Prostate gland (tissue), 2 donors: ENCODE results near the gene CNTN5. TPM values are rescaled to one million over a fixed set of nuclear protein-coding genes. Genes with fewer than 3 reads are reported as not detected.
A peak's percentile ranks its signal among the peaks of the same experiment; 100 is the strongest.

Source experiments
- DNase-seq: peaks from one replicate; pipeline ENCODE4 v3.0.0-alpha.2; 2019; ENCODE audit warnings: low spot score
- H3K27ac ChIP-seq, 2 donors: fragments of 200-600 bp; sonication (generic); 2 replicates each; pipeline ENCODE4 v1.5.1; 2017 to 2019
- H3K27me3 ChIP-seq: fragments of 200-600 bp; sonication (generic); replicated peaks from 2 replicates; pipeline ENCODE4 v1.5.1; 2019; ENCODE audit not compliant: insufficient read depth
- H3K36me3 ChIP-seq, 2 donors: fragments of 200-600 bp; sonication (generic); 1 replicate in 1 of 2; 2 replicates in 1 of 2; pipeline versions ENCODE4 v1.5.1 to v1.8.1; 2017 to 2019
- H3K4me1 ChIP-seq: fragments of 200-600 bp; sonication (generic); replicated peaks from 2 replicates; pipeline ENCODE4 v1.5.1; 2019
- H3K4me3 ChIP-seq, 2 donors: fragments of 200-600 bp; sonication (generic); 2 replicates each; pipeline ENCODE4 v1.5.1; 2017 to 2019
- H3K9me3 ChIP-seq: fragments of 200-600 bp; sonication (generic); 2 replicates; pipeline ENCODE4 v1.5.1; 2017
- POLR2A ChIP-seq: fragments of 450-650 bp; IDR thresholded peaks from one replicate; pipeline ENCODE4 v1.6.1; 2016; ENCODE audit warnings: antibody characterized with exemption, mild to moderate bottlenecking
- POLR2AphosphoS5 ChIP-seq: sonication (generic); formaldehyde crosslinking; IDR thresholded peaks from one replicate; pipeline ENCODE4 v1.6.1; 2017; ENCODE audit warnings: antibody characterized with exemption
- WGBS: methylation state at CpG from one replicate; pipeline ENCODE4 v1.1.5; 2018; 5-methylcytosine and 5-hydroxymethylcytosine counted together
- intact Hi-C: fragments of 100-400 bp; cut with DNase I; formaldehyde crosslinking; loops from one replicate; pipeline ENCODE4 v1.14.2; 2022
- total RNA-seq, 2 donors: library from RNA; depleted of rRNA; stranded (reverse); fragments of >200 nt; gene quantifications; one replicate each; pipeline ENCODE4 v1.1.0, GENCODE V29; 2016
- TF ChIP-seq, protein P1 (sequence below), 4 experiments: fragments of 200-600 bp in 2 of 4; fragments of 450-650 bp in 2 of 4; sonication (generic) in 2 of 4; IDR thresholded peaks; 1 replicate in 3 of 4; 2 replicates in 1 of 4; pipeline ENCODE4 v1.5.1; 2016 to 2019; ENCODE audit warnings: antibody characterized with exemption in 4 of 4, mild to moderate bottlenecking in 2 of 4, moderate library complexity in 2 of 4

CNTN5 gene
- total RNA-seq, 2 donors from 2014 or later: 1.0 TPM; not detected in 1

DNA sequence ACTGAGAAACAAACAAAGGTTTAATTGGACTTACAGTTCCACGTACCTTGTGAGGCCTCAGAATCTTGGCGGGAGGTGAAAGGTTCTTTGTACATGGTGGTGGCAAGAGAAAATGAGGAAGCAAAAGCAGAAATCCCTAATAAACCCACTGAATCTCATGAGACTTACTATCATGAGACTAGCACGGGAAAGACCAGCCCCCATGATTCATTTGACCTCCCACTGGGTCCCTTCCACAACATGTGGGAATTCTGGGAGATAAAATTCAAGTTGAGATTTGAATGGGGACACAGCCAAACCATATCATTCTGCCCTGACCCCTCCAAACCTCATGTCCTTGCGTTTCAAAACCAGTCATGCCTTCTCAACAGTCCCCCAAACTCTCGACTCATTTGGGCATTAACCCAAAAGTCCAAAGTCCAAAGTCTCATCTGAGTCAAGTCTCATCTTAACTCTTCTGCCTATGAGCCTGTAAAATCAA is 617.4 kb downstream of the CNTN5 start:
- WGBS: 79% methylated on average over 5 of the region's 5 CpGs
- H3K27ac ChIP-seq: no peak overlapping the region
- no peaks in the 10 kb centered on the region for H3K27me3 ChIP-seq
- H3K4me1 ChIP-seq: no peaks in the 10 kb centered on the region
- H3K36me3 ChIP-seq: no peaks in the 10 kb centered on the region
- H3K4me3 ChIP-seq: no peak overlapping the region
- intact Hi-C loops: no loop called here
- no peaks in the 10 kb centered on the region for H3K9me3 ChIP-seq
- no peak for DNase-seq
- no peak for TF ChIP-seq POLR2AphosphoS5
- no peak for TF ChIP-seq POLR2A
- TF ChIP-seq, protein P1, sequence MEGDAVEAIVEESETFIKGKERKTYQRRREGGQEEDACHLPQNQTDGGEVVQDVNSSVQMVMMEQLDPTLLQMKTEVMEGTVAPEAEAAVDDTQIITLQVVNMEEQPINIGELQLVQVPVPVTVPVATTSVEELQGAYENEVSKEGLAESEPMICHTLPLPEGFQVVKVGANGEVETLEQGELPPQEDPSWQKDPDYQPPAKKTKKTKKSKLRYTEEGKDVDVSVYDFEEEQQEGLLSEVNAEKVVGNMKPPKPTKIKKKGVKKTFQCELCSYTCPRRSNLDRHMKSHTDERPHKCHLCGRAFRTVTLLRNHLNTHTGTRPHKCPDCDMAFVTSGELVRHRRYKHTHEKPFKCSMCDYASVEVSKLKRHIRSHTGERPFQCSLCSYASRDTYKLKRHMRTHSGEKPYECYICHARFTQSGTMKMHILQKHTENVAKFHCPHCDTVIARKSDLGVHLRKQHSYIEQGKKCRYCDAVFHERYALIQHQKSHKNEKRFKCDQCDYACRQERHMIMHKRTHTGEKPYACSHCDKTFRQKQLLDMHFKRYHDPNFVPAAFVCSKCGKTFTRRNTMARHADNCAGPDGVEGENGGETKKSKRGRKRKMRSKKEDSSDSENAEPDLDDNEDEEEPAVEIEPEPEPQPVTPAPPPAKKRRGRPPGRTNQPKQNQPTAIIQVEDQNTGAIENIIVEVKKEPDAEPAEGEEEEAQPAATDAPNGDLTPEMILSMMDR (IDR thresholded peaks at IDR 0.05): no peak

DNA sequence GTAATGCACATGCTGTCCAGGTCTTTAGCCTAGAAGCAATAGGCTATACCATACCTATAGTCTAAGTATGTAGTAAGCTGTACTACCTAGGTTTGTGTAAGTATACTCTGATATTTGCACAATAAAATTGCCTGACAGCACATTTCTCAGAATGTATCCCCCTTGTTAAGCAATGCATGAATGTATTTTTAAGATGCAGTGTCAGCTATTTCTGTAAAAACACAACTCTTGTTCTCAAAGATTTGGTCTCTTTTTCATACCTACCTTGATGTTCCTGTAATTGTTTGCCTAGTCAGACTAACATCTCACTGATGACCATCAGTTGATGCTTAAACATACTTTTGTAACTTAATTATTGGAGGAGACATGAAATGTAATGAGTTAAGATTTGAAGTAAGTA is 619.9 kb downstream of the CNTN5 start:
- Histone ChIP-seq H3K9me3 (no peaks in the 10 kb centered on the region), H3K36me3 (no peaks in the 10 kb centered on the region), H3K4me3 (no peak overlapping the region), H3K27ac (no peak overlapping the region), H3K27me3 (no peaks in the 10 kb centered on the region), H3K4me1 (no peaks in the 10 kb centered on the region)
- no peak for DNase-seq
- TF ChIP-seq POLR2AphosphoS5: no peak
- TF ChIP-seq POLR2A: no peak
- TF ChIP-seq, protein P1 (IDR thresholded peaks at IDR 0.05): no peak
- intact Hi-C loops: no loop called here

- TF ChIP-seq, protein P1 (IDR thresholded peaks at IDR 0.05): no peak
- TF ChIP-seq POLR2AphosphoS5 (peak; percentile 30), POLR2A (no peak)
- Histone ChIP-seq H3K36me3 (no peaks in the 10 kb centered on the region), H3K4me3 (no peak overlapping the region), H3K4me1 (no peaks in the 10 kb centered on the region), H3K27ac (no peak overlapping the region), H3K27me3 (no peaks in the 10 kb centered on the region), H3K9me3 (no peaks in the 10 kb centered on the region)
- intact Hi-C loops: no loop called here
- DNase-seq: peak; percentile 33
- 61% methylated on average over 2 of the region's 2 CpGs for WGBS
Observed at GRCh38 chr11:99645934-99646333, 625.2 kb downstream of the CNTN5 start.

GRCh38 chr11:99670067-99670676 is 649.4 kb downstream of the CNTN5 start:
- 84% methylated on average over 2 of the region's 2 CpGs for WGBS

More at GRCh38 chr11:99670067-99670676, 649.4 kb downstream of the CNTN5 start:
- Histone ChIP-seq H3K27ac (no peak overlapping the region), H3K36me3 (no peaks in the 10 kb centered on the region), H3K4me1 (no peaks in the 10 kb centered on the region), H3K27me3 (no peaks in the 10 kb centered on the region), H3K4me3 (no peak overlapping the region), H3K9me3 (no peaks in the 10 kb centered on the region)
- intact Hi-C loops: no loop called here
- TF ChIP-seq, protein P1 (IDR thresholded peaks at IDR 0.05): no peak
- no peak for TF ChIP-seq POLR2AphosphoS5
- no peak for TF ChIP-seq POLR2A
- no peak for DNase-seq
